H1 (cell line): ENCODE data around the gene TP73. TPM values are rescaled to one million over a fixed set of nuclear protein-coding genes. Genes with fewer than 3 reads are reported as not detected.

Experiments used
- BCL11A ChIP-seq, 2 experiments: IDR thresholded peaks; one replicate each; pipeline ENCODE4 v1.6.1; 2011; ENCODE audit warnings: low read depth in 2 of 2, low read length in 2 of 2, mild to moderate bottlenecking in 2 of 2
- EZH2 ChIP-seq: fragments of 200-600 bp; sonication (generic); IDR thresholded peaks from 2 replicates; pipeline ENCODE4 v1.7.1; 2012; ENCODE audit warnings: low read depth, mild to moderate bottlenecking, moderate library complexity, low read length, inconsistent platforms; ENCODE audit not compliant: severe bottlenecking
- HDAC6 ChIP-seq: IDR thresholded peaks from one replicate; pipeline ENCODE4 v1.7.1; 2012; ENCODE audit warnings: low read depth, mild to moderate bottlenecking, inconsistent platforms, low read length, moderate library complexity
- SIN3A ChIP-seq, 2 experiments: IDR thresholded peaks in 1 of 2; conservative IDR thresholded peaks in 1 of 2; 2 replicates each; pipeline ENCODE4 v1.6.1; 2011 to 2012; ENCODE audit warnings: low read length in 2 of 2, improper control_type of control experiment in 1 of 2, low read depth in 1 of 2, mild to moderate bottlenecking in 1 of 2
- polyA plus RNA-seq, 7 experiments: library from polyadenylated mRNA; depleted of rRNA in 3 of 7; stranded (reverse) in 5 of 7; unstranded in 2 of 7; fragments of >200 nt in 5 of 7; fragments of 200-250 nt in 2 of 7; gene quantifications; 1 replicate in 5 of 7; 2 replicates in 1 of 7; 4 replicates in 1 of 7; pipeline versions ENCODE4 v1.2.1 to v1.2.3, GENCODE V29; 2011 to 2013; ENCODE audit warnings: missing spikeins in 2 of 7, mixed read lengths in 2 of 7
- total RNA-seq: library from RNA; stranded (reverse); fragmentation: NEBNext Ultra II Directional; extraction: Animal tissue kit (Norgen Biotek cat#: 25700); gene quantifications from 2 replicates; pipeline ENCODE4 v1.2.1, GENCODE V29; 2021
- TF ChIP-seq, protein P1 (sequence below): IDR thresholded peaks from 2 replicates; pipeline ENCODE4 v1.6.1; 2012; ENCODE audit warnings: inconsistent platforms

The TP73 gene
- total and polyA plus RNA-seq, 2 of the 8 experiments (the other 6 are each of a cell fraction or from before 2014, with no cell fraction given): 2.6 to 3.1 TPM

- TF ChIP-seq, protein P1, sequence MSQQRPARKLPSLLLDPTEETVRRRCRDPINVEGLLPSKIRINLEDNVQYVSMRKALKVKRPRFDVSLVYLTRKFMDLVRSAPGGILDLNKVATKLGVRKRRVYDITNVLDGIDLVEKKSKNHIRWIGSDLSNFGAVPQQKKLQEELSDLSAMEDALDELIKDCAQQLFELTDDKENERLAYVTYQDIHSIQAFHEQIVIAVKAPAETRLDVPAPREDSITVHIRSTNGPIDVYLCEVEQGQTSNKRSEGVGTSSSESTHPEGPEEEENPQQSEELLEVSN: no peak
- TF ChIP-seq SIN3A (conservative IDR thresholded peaks at IDR 0.05 in 1 of 2, IDR thresholded peaks at IDR 0.05 in 1 of 2; ENCODE audit: low read depth in 1 of 2, low read length in 2 of 2): no peak
- no peak for TF ChIP-seq BCL11A (IDR thresholded peaks at IDR 0.05; ENCODE audit: low read depth in 2 of 2, low read length in 2 of 2)
- TF ChIP-seq HDAC6: no peak
- TF ChIP-seq EZH2: no peak
- TF ChIP-seq, all 59 proteins: peak for 0
Measured at GRCh38 chr1:3738943-3739342, 86.6 kb downstream of the TP73 start (continued).
